ENCODE data around the gene ATP10A. TPM values are rescaled to one million over a fixed set of nuclear protein-coding genes. Genes with fewer than 3 reads are reported as not detected.

The ATP10A gene
- total RNA-seq, 1 donor = 1.3 TPM

DNA sequence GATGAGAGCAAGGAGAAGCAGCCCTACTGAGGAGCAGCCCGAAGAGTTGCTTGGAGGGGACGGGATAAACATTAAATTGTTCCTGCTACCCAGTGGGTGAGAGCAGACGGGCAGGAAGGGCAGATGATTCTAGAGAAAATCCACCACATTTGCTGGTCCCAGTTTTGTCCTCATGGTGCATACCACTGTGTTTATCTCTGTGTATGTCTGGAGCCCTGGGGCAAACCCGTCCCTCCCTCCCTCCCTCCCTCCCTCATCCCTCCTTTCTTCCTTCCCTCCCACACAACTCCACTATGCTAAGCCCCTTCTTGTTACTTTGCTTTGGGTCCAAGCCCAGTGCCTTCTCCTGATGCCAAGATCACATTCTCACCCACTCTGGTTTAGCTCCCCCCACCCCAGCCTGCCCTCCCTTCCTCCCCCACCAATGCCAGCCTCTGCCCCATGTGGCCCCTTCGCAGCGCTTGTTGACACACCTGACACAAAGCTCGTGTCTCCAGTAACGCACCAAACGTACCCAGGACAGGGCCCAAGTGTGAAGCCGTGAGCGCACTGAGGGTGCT is 194.8 kb downstream of the ATP10A start:
- H3K4me3 ChIP-seq (ENCODE audit: low read depth, low read length) = no peak overlapping the region
- TF ChIP-seq, protein P1, sequence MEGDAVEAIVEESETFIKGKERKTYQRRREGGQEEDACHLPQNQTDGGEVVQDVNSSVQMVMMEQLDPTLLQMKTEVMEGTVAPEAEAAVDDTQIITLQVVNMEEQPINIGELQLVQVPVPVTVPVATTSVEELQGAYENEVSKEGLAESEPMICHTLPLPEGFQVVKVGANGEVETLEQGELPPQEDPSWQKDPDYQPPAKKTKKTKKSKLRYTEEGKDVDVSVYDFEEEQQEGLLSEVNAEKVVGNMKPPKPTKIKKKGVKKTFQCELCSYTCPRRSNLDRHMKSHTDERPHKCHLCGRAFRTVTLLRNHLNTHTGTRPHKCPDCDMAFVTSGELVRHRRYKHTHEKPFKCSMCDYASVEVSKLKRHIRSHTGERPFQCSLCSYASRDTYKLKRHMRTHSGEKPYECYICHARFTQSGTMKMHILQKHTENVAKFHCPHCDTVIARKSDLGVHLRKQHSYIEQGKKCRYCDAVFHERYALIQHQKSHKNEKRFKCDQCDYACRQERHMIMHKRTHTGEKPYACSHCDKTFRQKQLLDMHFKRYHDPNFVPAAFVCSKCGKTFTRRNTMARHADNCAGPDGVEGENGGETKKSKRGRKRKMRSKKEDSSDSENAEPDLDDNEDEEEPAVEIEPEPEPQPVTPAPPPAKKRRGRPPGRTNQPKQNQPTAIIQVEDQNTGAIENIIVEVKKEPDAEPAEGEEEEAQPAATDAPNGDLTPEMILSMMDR (IDR thresholded peaks at IDR 0.05; ENCODE audit: insufficient read depth, low read depth, low read length) = no peak
- DNase-seq (ENCODE audit: low read depth) = no peak

DNA sequence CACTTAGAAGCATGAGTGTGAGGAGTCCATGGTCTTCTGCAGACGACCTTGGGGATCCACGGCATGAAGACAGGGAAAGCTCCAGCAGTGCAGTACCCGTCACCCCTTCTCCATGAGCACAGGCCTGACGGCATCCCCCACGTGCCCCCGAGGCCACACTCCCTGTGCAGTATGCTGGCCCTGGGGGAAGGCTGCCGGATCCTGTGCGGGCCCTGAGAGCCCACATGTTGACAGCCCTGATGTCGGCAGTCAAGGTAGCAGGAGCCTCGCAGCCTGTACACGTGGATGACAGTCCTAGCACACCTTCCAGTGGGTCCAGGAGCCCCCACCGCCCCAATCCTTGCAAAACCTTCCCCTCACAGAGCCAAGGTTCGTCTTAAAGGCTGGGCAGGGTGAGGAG is 195.3 kb downstream of the ATP10A start:
- no peak for DNase-seq (ENCODE audit: low read depth)
- TF ChIP-seq, protein P1 (IDR thresholded peaks at IDR 0.05; ENCODE audit: insufficient read depth, low read depth, low read length) = no peak
- no peak overlapping the region for H3K4me3 ChIP-seq (ENCODE audit: low read depth, low read length)

DNA sequence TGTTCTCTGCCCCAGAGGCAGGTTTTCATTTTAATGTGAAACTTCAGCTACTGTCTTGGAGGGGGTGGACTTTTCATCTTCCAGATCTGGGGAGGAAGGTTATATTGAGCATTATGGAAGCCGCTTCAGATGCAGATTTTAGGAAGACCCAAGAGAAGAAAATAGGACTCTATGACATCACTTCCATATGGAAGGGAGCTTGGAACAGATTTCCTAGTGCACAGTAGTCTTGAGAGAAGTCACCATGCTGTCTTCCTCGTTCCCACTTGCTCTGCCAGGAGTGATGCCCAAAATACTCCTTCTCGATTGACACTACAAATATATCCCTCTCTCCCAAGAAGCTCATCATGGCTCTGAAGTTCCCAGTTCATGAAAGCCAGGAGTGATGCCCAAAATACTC is 197.2 kb downstream of the ATP10A start:
- TF ChIP-seq, protein P1 (IDR thresholded peaks at IDR 0.05; ENCODE audit: insufficient read depth, low read depth, low read length) = no peak
- H3K4me3 ChIP-seq (ENCODE audit: low read depth, low read length) = no peak overlapping the region
- no peak for DNase-seq (ENCODE audit: low read depth)

DNA sequence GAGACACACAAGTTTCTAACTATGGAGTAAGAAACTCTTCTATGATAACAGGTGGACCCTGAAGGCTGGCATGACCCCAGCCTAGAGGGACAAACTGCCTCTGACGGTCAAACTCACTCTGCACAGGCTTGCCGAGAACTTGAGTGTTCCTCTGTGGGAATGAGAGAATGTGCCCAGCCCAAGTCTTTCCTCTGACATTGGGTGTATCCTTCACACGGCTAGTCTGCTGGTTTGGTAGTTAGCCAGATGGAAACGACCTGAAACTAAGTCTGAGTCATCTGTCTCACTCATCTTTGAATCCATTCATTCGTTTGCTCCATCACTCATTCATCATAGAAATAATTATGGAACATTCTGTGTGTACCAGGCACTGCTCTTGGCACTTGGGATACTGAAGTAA is 198.4 kb downstream of the ATP10A start:
- TF ChIP-seq, protein P1 (IDR thresholded peaks at IDR 0.05; ENCODE audit: insufficient read depth, low read depth, low read length) = no peak
- DNase-seq (ENCODE audit: low read depth) = no peak

DNA sequence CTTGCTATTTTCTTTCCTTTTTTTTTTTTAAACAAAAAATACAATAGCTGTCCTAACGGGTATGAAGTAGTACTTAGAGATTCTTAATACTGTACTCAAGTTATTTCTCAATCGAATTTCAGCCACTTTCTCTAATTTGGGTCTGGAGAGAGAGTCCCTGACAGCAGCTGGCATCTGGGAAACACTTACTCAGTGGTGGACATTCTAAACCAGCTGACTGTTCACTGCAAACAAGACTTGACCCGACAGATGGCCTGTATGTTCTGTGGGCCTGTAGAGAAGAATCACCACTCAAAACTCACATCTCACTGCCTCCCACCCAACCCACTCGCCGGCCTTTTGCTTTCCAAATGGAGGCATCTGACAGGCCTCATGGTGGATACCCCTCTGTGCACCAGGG is 199.6 kb downstream of the ATP10A start:
- TF ChIP-seq, protein P1 (IDR thresholded peaks at IDR 0.05; ENCODE audit: insufficient read depth, low read depth, low read length) = no peak
- DNase-seq (ENCODE audit: low read depth) = no peak
- no peak overlapping the region for H3K4me3 ChIP-seq (ENCODE audit: low read depth, low read length)

More for the DNA sequence above, 198.4 kb downstream of the ATP10A start:
- H3K4me3 ChIP-seq (ENCODE audit: low read depth, low read length) = no peak overlapping the region

DNA sequence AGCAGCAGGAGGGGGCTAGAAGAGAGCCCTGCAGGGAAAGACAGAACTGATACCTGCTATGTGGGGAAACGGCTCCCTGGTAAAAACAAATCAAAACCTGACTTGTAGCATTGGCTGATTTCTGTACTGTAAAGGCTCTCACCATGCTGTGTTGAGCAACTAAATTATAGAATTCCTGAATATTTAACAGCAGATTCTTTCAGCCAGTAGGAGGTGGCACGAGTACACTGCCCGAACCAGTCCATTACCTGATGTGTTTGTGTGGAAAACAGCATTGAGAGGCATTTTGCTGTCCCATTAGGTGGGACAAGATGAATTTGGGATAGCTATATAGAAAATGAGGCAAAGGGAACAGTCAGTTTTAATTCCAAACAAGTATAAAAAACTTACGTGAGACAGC is 201.2 kb downstream of the ATP10A start:
- no peak overlapping the region for H3K4me3 ChIP-seq (ENCODE audit: low read depth, low read length)
- DNase-seq (ENCODE audit: low read depth) = no peak
- TF ChIP-seq, protein P1 (IDR thresholded peaks at IDR 0.05; ENCODE audit: insufficient read depth, low read depth, low read length) = no peak

DNA sequence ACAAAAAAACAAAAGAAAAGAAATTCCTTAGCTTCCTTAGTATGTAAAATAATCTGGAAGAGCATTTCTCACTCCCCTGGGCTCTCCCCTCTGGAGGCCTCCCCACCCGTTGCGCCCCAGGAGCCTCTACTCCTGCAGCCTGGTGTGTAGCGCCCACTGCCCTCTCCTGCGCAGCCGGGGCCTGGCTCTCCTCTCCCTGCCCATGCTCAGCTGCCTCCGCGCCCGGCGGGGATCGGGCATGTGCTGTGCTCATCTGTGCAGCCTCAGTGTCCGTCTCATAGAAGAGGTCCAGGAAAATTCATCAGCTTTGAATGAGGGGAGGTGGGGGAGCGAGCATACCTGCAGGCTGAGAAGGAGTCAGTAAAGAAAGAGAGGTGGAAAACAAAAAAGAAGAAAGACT is 203.9 kb downstream of the ATP10A start:
- TF ChIP-seq, protein P1 (IDR thresholded peaks at IDR 0.05; ENCODE audit: insufficient read depth, low read depth, low read length) = no peak
- no peak for DNase-seq (ENCODE audit: low read depth)
- no peak overlapping the region for H3K4me3 ChIP-seq (ENCODE audit: low read depth, low read length)

All from fibroblast of villous mesenchyme (primary cell).